Globus pallidus (tissue), 1 donor: Measurements from ENCODE around the gene TMEM208.
A peak's percentile ranks its signal among the peaks of the same experiment; 100 is the strongest.

Experiments used
- DNase-seq: peaks from one replicate; pipeline ENCODE4 v3.0.0-alpha.2; 2015; ENCODE audit warnings: low spot score

TMEM208 gene

GRCh38 chr16:67250045-67250327, 23.1 kb downstream of the TMEM208 start:
- DNase-seq: no peak

GRCh38 chr16:67252609-67253497, 25.9 kb downstream of the TMEM208 start:
- peak; percentile 31 for DNase-seq

GRCh38 chr16:67254801-67255552, 28.0 kb downstream of the TMEM208 start:
- no peak for DNase-seq

- DNase-seq: no peak
Measured at GRCh38 chr16:67255553-67256221, 28.8 kb downstream of the TMEM208 start.

- no peak for DNase-seq
Measured at GRCh38 chr16:67256701-67257230, 29.8 kb downstream of the TMEM208 start.

GRCh38 chr16:67257486-67258160, 30.7 kb downstream of the TMEM208 start:
- DNase-seq: no peak

- no peak for DNase-seq
Measured at GRCh38 chr16:67258161-67258835, 31.4 kb downstream of the TMEM208 start.

- no peak for DNase-seq
Measured at GRCh38 chr16:67259705-67260104, 32.8 kb downstream of the TMEM208 start.

GRCh38 chr16:67260426-67261063, 33.6 kb downstream of the TMEM208 start:
- DNase-seq: no peak

- no peak for DNase-seq
Measured at GRCh38 chr16:67263201-67263600, 36.3 kb downstream of the TMEM208 start.

- no peak for DNase-seq
Measured at GRCh38 chr16:67264277-67264676, 37.3 kb downstream of the TMEM208 start.

- no peak for DNase-seq
Measured at GRCh38 chr16:67264866-67265265, 37.9 kb downstream of the TMEM208 start.

- DNase-seq: no peak
Measured at GRCh38 chr16:67265834-67266233, 38.9 kb downstream of the TMEM208 start.

GRCh38 chr16:67268136-67268579, 41.2 kb downstream of the TMEM208 start:
- DNase-seq: no peak

- DNase-seq: no peak
Measured at GRCh38 chr16:67269766-67270165, 42.8 kb downstream of the TMEM208 start.

GRCh38 chr16:67270931-67271338, 44.0 kb downstream of the TMEM208 start:
- DNase-seq: no peak

GRCh38 chr16:67271446-67271845, 44.5 kb downstream of the TMEM208 start:
- no peak for DNase-seq

GRCh38 chr16:67275321-67275720, 48.4 kb downstream of the TMEM208 start:
- no peak for DNase-seq

- DNase-seq: no peak
Measured at GRCh38 chr16:67277294-67277998, 50.5 kb downstream of the TMEM208 start.
